Uterus (tissue), 4 donors: Measurements from ENCODE around the gene KCNMB2. TPM values are rescaled to one million over a fixed set of nuclear protein-coding genes. Genes with fewer than 3 reads are reported as not detected.

Source experiments
- DNase-seq, 2 donors: peaks; one replicate each; pipeline ENCODE4 v3.0.0-alpha.2; 2019 to 2020
- H3K27ac ChIP-seq, 2 donors: fragments of 200-600 bp; sonication (generic); 1 replicate in 1 of 2; 2 replicates in 1 of 2; pipeline ENCODE4 v1.5.1; 2016 to 2018
- H3K27me3 ChIP-seq, 2 donors: fragments of 200-600 bp; sonication (generic); one replicate each; pipeline ENCODE4 v1.5.1; 2018 to 2019; ENCODE audit warnings: control low read depth in 1 of 2
- H3K36me3 ChIP-seq, 2 donors: fragments of 200-600 bp; sonication (generic); one replicate each; pipeline ENCODE4 v1.5.1; 2019; ENCODE audit warnings: control low read depth in 1 of 2
- H3K4me1 ChIP-seq, 2 donors: fragments of 200-600 bp; sonication (generic); one replicate each; pipeline ENCODE4 v1.5.1; 2018 to 2019; ENCODE audit warnings: control low read depth in 1 of 2
- H3K4me3 ChIP-seq, 2 donors: fragments of 200-600 bp; sonication (generic); 1 replicate in 1 of 2; 2 replicates in 1 of 2; pipeline ENCODE4 v1.5.1; 2018 to 2019; ENCODE audit warnings: mild to moderate bottlenecking in 1 of 2
- H3K9me3 ChIP-seq, 2 donors: fragments of 200-600 bp; sonication (generic); one replicate each; pipeline ENCODE4 v1.5.1; 2019; ENCODE audit warnings: control low read depth in 1 of 2
- POLR2A ChIP-seq, 2 donors: fragments of 450-650 bp; IDR thresholded peaks; one replicate each; pipeline ENCODE4 v1.6.1; 2016; ENCODE audit warnings: antibody characterized with exemption in 2 of 2, mild to moderate bottlenecking in 1 of 2, moderate library complexity in 1 of 2
- intact Hi-C: fragments of 100-400 bp; cut with DNase I; formaldehyde crosslinking; loops from one replicate; pipeline ENCODE4 v1.15.1; 2023; ENCODE audit warnings: low total_unique reads
- total RNA-seq, 4 donors: library from RNA; depleted of rRNA in 3 of 4; stranded (reverse); fragments of >200 nt in 3 of 4; gene quantifications; one replicate each; pipeline versions ENCODE4 v1.1.0 to v1.2.4, GENCODE V29; 2014 to 2023
- TF ChIP-seq, protein P1 (sequence below), 4 experiments: fragments of 200-600 bp in 2 of 4; fragments of 450-650 bp in 2 of 4; sonication (generic) in 2 of 4; IDR thresholded peaks; one replicate each; pipeline ENCODE4 v1.5.1; 2016 to 2019; ENCODE audit warnings: antibody characterized with exemption in 4 of 4, mild to moderate bottlenecking in 2 of 4, moderate library complexity in 1 of 4
- donor health status: DM: yes; HTN: yes; CAD: no.

Gene KCNMB2
- total RNA-seq, 4 donors from 2014 or later, result 0.29 to 12.7 (median 1.4) TPM

DNA sequence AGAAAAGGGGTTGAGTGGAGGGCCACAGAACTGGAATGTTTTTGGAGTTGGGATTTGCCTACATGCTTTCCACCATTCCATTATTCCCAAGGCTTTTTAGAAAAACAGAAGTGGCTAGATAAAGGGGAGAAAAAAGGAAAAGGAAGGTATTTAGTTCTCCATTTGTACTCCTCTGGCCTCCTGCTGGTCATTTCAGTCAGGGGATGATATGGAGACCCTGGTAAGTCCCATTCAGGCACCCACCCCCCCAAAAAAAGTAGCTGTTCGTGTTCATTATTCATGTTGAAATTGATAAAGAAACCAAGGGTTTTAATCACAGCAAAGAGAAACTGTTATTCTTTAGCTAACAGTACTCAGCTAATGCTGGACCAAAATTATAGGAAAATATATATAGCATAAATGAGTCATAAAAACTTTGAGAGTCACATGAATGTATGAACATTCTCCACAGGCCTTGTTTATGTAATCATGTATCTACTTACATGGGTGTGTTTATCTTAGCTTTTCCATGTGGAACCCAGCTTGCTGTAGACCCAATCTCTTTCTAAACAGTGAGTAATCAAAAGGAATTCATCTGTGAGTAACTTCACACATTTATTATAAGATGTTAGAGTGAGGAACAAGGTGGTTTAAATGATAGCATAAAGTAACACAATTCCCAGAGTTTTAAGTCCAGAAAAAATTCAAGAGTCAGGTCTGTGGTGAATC is 167.2 kb downstream of the KCNMB2 start:
- Histone ChIP-seq H3K27ac (no peak overlapping the region), H3K36me3 (no peaks in the 10 kb centered on the region), H3K27me3 (no peaks in the 10 kb centered on the region), H3K9me3 (no peaks in the 10 kb centered on the region), H3K4me3 (no peak overlapping the region), H3K4me1 (no peaks in the 10 kb centered on the region)
- TF ChIP-seq, protein P1, sequence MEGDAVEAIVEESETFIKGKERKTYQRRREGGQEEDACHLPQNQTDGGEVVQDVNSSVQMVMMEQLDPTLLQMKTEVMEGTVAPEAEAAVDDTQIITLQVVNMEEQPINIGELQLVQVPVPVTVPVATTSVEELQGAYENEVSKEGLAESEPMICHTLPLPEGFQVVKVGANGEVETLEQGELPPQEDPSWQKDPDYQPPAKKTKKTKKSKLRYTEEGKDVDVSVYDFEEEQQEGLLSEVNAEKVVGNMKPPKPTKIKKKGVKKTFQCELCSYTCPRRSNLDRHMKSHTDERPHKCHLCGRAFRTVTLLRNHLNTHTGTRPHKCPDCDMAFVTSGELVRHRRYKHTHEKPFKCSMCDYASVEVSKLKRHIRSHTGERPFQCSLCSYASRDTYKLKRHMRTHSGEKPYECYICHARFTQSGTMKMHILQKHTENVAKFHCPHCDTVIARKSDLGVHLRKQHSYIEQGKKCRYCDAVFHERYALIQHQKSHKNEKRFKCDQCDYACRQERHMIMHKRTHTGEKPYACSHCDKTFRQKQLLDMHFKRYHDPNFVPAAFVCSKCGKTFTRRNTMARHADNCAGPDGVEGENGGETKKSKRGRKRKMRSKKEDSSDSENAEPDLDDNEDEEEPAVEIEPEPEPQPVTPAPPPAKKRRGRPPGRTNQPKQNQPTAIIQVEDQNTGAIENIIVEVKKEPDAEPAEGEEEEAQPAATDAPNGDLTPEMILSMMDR (IDR thresholded peaks at IDR 0.05), result no peak
- TF ChIP-seq POLR2A (IDR thresholded peaks at IDR 0.05), result no peak
- intact Hi-C loops, result no loop called here
- DNase-seq, result no peak

- Histone ChIP-seq H3K4me3 (no peak overlapping the region), H3K27me3 (no peaks in the 10 kb centered on the region), H3K9me3 (no peaks in the 10 kb centered on the region), H3K27ac (no peak overlapping the region), H3K36me3 (no peaks in the 10 kb centered on the region), H3K4me1 (no peaks in the 10 kb centered on the region)
- DNase-seq, result no peak
- no peak for TF ChIP-seq POLR2A (IDR thresholded peaks at IDR 0.05)
- TF ChIP-seq, protein P1 (IDR thresholded peaks at IDR 0.05), result no peak
- intact Hi-C loops, result no loop called here
These were observed 169.7 kb downstream of the KCNMB2 start for GRCh38 chr3:178705925-178706324.

- TF ChIP-seq POLR2A (IDR thresholded peaks at IDR 0.05), result no peak
- TF ChIP-seq, protein P1 (IDR thresholded peaks at IDR 0.05), result no peak
- Histone ChIP-seq H3K27me3 (no peaks in the 10 kb centered on the region), H3K9me3 (no peaks in the 10 kb centered on the region), H3K36me3 (no peaks in the 10 kb centered on the region), H3K4me3 (no peak overlapping the region), H3K27ac (no peak overlapping the region), H3K4me1 (no peaks in the 10 kb centered on the region)
- intact Hi-C loops, result no loop called here
- DNase-seq, result no peak
These were observed 170.2 kb downstream of the KCNMB2 start for GRCh38 chr3:178706411-178706810.

GRCh38 chr3:178707311-178708031 is 171.2 kb downstream of the KCNMB2 start:
- no peaks in the 10 kb centered on the region for H3K9me3 ChIP-seq
- no peak for TF ChIP-seq POLR2A (IDR thresholded peaks at IDR 0.05)
- TF ChIP-seq, protein P1 (IDR thresholded peaks at IDR 0.05), result no peak
- H3K4me3 ChIP-seq, result no peak overlapping the region
- no peaks in the 10 kb centered on the region for H3K4me1 ChIP-seq
- intact Hi-C loops, result no loop called here
- no peaks in the 10 kb centered on the region for H3K27me3 ChIP-seq
- no peaks in the 10 kb centered on the region for H3K36me3 ChIP-seq
- no peak overlapping the region for H3K27ac ChIP-seq
- no peak for DNase-seq

DNA sequence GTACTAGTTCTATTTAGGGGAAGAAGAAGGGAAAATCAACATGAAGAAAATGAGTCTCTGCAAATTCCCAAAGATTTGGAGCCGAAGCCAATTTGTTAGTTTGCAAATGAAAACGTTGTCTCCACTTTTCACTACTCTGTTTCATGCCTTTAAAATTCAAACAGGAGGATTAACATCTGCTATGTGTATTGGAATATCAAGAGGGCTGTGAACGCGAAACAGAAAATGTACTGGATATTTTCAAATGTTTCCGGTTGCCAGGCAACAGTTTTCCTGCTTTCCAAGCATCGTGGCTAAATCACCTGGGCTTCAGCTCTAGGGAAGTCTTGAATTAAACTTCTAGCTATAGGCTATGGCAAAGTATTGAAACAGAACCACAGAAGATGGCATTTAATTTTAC is 172.8 kb downstream of the KCNMB2 start:
- TF ChIP-seq POLR2A (IDR thresholded peaks at IDR 0.05), result no peak
- TF ChIP-seq, protein P1 (IDR thresholded peaks at IDR 0.05), result no peak
- no peak overlapping the region for H3K27ac ChIP-seq
- H3K9me3 ChIP-seq, result no peaks in the 10 kb centered on the region
- DNase-seq, result no peak
- intact Hi-C loops, result no loop called here
- H3K36me3 ChIP-seq, result no peaks in the 10 kb centered on the region
- H3K27me3 ChIP-seq, result no peaks in the 10 kb centered on the region
- H3K4me1 ChIP-seq, result no peaks in the 10 kb centered on the region
- no peak overlapping the region for H3K4me3 ChIP-seq
